T-helper 17 cell (primary cell): ENCODE measurements around the gene IQCH. TPM values are rescaled to one million over a fixed set of nuclear protein-coding genes. Genes with fewer than 3 reads are reported as not detected.

Experiments
- ATAC-seq: fragments of 150-1000 bp; cut with Tn5 transposase; 2 replicates; pipeline ENCODE4 v1.10.0; 2021; ENCODE audit warnings: mild to moderate bottlenecking, moderate library complexity
- DNase-seq, 3 donors: peaks; one replicate each; pipeline versions ENCODE4 v3.0.0 to v3.0.0-alpha.2; 2020 to 2021
- H3K9me3 ChIP-seq: one replicate; pipeline ENCODE4 v1.7.0; 2013; ENCODE audit warnings: low read length, mild to moderate bottlenecking; ENCODE audit not compliant: control insufficient read depth, poor library complexity, severe bottlenecking
- H3K27ac Mint-ChIP-seq: one replicate; pipeline ENCODE4 v1.8.0; 2022; ENCODE audit warnings: mild to moderate bottlenecking, moderate library complexity, mixed read lengths
- H3K27me3 Mint-ChIP-seq: one replicate; pipeline ENCODE4 v1.8.0; 2022; ENCODE audit warnings: mixed read lengths
- H3K36me3 Mint-ChIP-seq: one replicate; pipeline ENCODE4 v1.8.0; 2022; ENCODE audit warnings: low read depth, mixed read lengths
- H3K4me1 Mint-ChIP-seq: one replicate; pipeline ENCODE4 v1.8.0; 2022; ENCODE audit warnings: mild to moderate bottlenecking, mixed read lengths
- H3K4me3 Mint-ChIP-seq: one replicate; pipeline ENCODE4 v1.8.0; 2022; ENCODE audit warnings: mild to moderate bottlenecking, moderate library complexity, mixed read lengths
- total RNA-seq, 4 donors: library from RNA in 2 of 4; stranded (reverse) in 2 of 4; gene quantifications; one replicate each; pipeline ENCODE4 v1.2.3 and lab custom pipeline; 2022 to 2026

IQCH gene
- total RNA-seq, 2 donors from 2014 or later = 0.70 to 1.2 TPM

DNA sequence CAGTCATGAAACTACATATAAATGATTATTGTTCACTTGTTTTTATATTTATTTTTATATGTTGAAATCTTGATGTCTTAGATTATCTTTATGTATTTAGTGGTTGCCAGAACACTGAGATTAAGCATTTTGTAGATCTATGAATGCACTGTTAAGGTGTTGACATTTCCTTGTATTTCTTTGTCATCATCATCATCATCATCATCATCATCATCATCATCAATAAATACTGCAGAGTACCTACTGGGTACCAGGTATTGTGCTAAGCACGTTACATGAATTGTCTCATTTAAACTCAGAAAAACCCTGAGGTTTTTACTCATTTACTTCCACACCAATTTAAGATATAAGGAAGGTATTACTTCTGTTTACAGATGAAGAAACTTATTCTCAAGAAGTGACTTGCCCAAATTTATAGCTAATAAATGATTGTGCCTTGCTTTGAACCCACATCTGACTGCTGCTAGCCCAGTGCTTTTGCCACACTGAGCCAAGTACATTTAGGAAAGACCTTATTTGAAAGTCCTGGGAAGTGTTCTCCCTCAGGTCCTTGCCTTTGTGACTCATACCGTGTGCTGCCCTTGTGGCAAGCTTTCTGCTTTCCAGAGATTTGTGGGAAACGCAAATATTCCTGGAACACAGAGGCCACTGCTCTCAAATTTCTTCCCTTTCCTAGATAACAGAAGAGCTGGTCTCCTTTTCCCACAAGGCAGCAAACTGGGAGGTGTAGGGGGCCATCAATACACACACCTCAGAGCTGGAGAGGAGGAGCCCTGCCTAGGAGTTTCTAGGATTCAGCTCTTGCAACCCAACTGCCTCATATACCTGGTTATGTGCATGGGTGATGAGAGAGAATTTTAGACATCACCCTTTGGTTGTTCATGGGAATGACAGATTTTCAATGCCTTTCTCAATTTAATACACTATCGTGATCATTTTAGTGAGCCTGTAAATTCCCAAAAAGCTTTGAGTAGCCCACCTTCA lies 150.9 kb downstream of the IQCH start:
- peaks cover 13% of the 10 kb centered on the region for H3K27me3 Mint-ChIP-seq

GRCh38 chr15:67406257-67406861 lies 151.8 kb downstream of the IQCH start:
- no peak overlapping the region for H3K4me3 Mint-ChIP-seq
- H3K36me3 Mint-ChIP-seq = no peaks in the 10 kb centered on the region
- DNase-seq = no peak

More for the DNA sequence above, 150.9 kb downstream of the IQCH start:
- no peak overlapping the region for H3K27ac Mint-ChIP-seq
- DNase-seq = no peak
- H3K4me1 Mint-ChIP-seq = no peaks in the 10 kb centered on the region
- H3K4me3 Mint-ChIP-seq = no peak overlapping the region
- H3K36me3 Mint-ChIP-seq = no peaks in the 10 kb centered on the region
- H3K9me3 ChIP-seq = no peaks in the 10 kb centered on the region
- ATAC-seq = no peak

DNA sequence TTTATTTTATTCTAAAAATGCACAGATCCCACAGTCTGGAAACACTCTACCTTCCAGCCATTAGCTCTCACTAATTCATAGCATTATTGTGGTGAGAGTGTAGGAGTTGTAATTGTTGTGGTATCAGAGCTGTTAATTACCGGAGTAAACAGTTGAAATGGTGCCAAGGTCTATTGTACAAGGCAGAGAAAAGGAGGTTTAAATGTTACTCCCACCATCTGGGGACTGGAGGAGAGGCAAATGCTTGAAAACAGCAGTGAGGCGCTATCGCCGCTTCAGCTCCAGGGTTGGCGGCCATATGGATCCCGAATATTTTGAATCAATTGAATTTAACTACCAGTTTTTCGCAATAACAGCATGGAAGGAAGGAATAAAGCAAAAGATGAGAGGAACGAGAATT lies 153.2 kb downstream of the IQCH start:
- peaks cover 13% of the 10 kb centered on the region for H3K27me3 Mint-ChIP-seq
- no peak for ATAC-seq
- H3K27ac Mint-ChIP-seq = no peak overlapping the region
- no peaks in the 10 kb centered on the region for H3K9me3 ChIP-seq
- H3K4me1 Mint-ChIP-seq = no peaks in the 10 kb centered on the region
- no peak overlapping the region for H3K4me3 Mint-ChIP-seq
- no peaks in the 10 kb centered on the region for H3K36me3 Mint-ChIP-seq
- no peak for DNase-seq

More at GRCh38 chr15:67406257-67406861, 151.8 kb downstream of the IQCH start:
- Mint-ChIP-seq H3K27ac (no peak overlapping the region), H3K27me3 (peaks cover 13% of the 10 kb centered on the region), H3K4me1 (no peaks in the 10 kb centered on the region)
- no peak for ATAC-seq
- H3K9me3 ChIP-seq = no peaks in the 10 kb centered on the region

GRCh38 chr15:67409175-67409574 lies 154.6 kb downstream of the IQCH start:
- Mint-ChIP-seq H3K27ac (no peak overlapping the region), H3K36me3 (no peaks in the 10 kb centered on the region), H3K4me3 (no peak overlapping the region), H3K4me1 (no peaks in the 10 kb centered on the region), H3K27me3 (peaks cover 12% of the 10 kb centered on the region)
- H3K9me3 ChIP-seq = no peaks in the 10 kb centered on the region
- ATAC-seq (no peak), DNase-seq (no peak)

DNA sequence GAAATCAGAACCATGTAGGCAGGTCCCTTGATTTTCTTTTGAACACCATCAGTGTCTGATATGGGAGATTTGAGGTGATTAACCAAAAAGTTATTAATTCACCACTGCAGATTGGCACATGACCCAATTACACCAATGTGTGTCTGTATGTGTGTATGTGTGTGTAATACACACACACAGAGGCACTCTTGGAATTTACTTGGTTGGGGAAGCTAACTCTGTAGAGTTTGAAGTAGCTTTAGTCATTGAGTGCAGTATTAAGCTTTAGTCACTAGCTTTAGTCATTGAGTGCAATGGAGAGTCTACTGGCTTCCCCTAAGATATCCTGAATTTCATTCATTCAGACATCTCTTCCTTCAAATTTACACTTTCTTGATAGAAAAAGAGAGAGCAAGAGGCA lies 156.9 kb downstream of the IQCH start:
- ATAC-seq (no peak), DNase-seq (no peak)
- no peaks in the 10 kb centered on the region for H3K9me3 ChIP-seq
- Mint-ChIP-seq H3K27me3 (peaks cover 12% of the 10 kb centered on the region), H3K36me3 (no peaks in the 10 kb centered on the region), H3K27ac (no peak overlapping the region), H3K4me1 (no peaks in the 10 kb centered on the region), H3K4me3 (no peak overlapping the region)

DNA sequence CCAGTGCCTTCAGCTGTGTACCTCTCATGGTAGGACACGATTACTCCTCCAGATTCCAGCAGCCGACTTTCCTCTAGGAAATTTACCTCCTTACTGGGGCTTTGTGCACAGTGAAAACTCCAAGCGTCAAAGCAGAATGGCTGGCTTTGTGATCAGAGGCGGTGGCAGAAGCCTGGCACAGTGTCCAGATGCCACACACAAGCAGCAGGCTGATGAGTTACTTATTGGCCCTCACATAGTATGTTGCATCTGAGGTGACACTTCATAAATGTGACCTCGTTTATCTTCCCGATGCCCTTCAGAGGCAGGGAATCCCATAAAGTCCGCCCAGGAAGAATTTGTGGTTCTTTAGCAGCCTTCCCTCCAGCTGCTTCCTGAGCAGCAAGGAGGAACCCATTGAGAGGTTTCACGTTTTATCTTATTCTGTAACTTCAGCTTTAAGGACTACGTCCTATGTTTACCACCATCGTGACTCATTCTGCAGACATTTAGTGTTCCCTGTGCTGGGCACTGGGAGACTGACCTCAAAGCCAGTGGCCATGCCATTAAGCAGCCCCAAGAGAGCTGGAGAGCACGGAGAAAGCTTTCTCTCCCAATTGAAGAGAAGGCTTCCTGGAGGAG lies 159.3 kb downstream of the IQCH start:
- no peak overlapping the region for H3K4me3 Mint-ChIP-seq
- no peaks in the 10 kb centered on the region for H3K4me1 Mint-ChIP-seq
- peaks cover 12% of the 10 kb centered on the region for H3K27me3 Mint-ChIP-seq
- ATAC-seq = no peak
- DNase-seq = no peak
- no peaks in the 10 kb centered on the region for H3K36me3 Mint-ChIP-seq
- no peak overlapping the region for H3K27ac Mint-ChIP-seq
- no peaks in the 10 kb centered on the region for H3K9me3 ChIP-seq

GRCh38 chr15:67415181-67415580 lies 160.6 kb downstream of the IQCH start:
- Mint-ChIP-seq H3K4me3 (no peak overlapping the region), H3K4me1 (no peaks in the 10 kb centered on the region), H3K36me3 (no peaks in the 10 kb centered on the region), H3K27me3 (peaks cover 12% of the 10 kb centered on the region), H3K27ac (no peak overlapping the region)
- DNase-seq = no peak
- no peak for ATAC-seq
- no peaks in the 10 kb centered on the region for H3K9me3 ChIP-seq

- no peak for DNase-seq
- Mint-ChIP-seq H3K4me3 (no peak overlapping the region), H3K36me3 (no peaks in the 10 kb centered on the region), H3K4me1 (no peaks in the 10 kb centered on the region), H3K27ac (no peak overlapping the region), H3K27me3 (peaks cover 12% of the 10 kb centered on the region)
- H3K9me3 ChIP-seq = no peaks in the 10 kb centered on the region
- ATAC-seq = no peak
Observed at GRCh38 chr15:67416891-67417290, 162.3 kb downstream of the IQCH start.

GRCh38 chr15:67419705-67420104 lies 165.1 kb downstream of the IQCH start:
- no peaks in the 10 kb centered on the region for H3K9me3 ChIP-seq
- no peaks in the 10 kb centered on the region for H3K4me1 Mint-ChIP-seq
- DNase-seq (no peak), ATAC-seq (no peak)
- H3K36me3 Mint-ChIP-seq = peaks cover 3% of the 10 kb centered on the region
- no peak overlapping the region for H3K4me3 Mint-ChIP-seq
- no peak overlapping the region for H3K27ac Mint-ChIP-seq
- H3K27me3 Mint-ChIP-seq = peaks cover 3% of the 10 kb centered on the region

- no peaks in the 10 kb centered on the region for H3K27me3 Mint-ChIP-seq
- H3K36me3 Mint-ChIP-seq = peaks cover 3% of the 10 kb centered on the region
- H3K9me3 ChIP-seq = no peaks in the 10 kb centered on the region
- no peaks in the 10 kb centered on the region for H3K4me1 Mint-ChIP-seq
- DNase-seq = no peak
- no peak overlapping the region for H3K4me3 Mint-ChIP-seq
- H3K27ac Mint-ChIP-seq = no peak overlapping the region
- ATAC-seq = no peak
Observed at GRCh38 chr15:67420137-67420536, 165.6 kb downstream of the IQCH start.

GRCh38 chr15:67421105-67421504 lies 166.5 kb downstream of the IQCH start:
- Mint-ChIP-seq H3K27me3 (no peaks in the 10 kb centered on the region), H3K36me3 (peaks cover 3% of the 10 kb centered on the region), H3K4me3 (no peak overlapping the region), H3K4me1 (no peaks in the 10 kb centered on the region), H3K27ac (no peak overlapping the region)
- no peak for ATAC-seq
- DNase-seq = no peak
- H3K9me3 ChIP-seq = no peaks in the 10 kb centered on the region

DNA sequence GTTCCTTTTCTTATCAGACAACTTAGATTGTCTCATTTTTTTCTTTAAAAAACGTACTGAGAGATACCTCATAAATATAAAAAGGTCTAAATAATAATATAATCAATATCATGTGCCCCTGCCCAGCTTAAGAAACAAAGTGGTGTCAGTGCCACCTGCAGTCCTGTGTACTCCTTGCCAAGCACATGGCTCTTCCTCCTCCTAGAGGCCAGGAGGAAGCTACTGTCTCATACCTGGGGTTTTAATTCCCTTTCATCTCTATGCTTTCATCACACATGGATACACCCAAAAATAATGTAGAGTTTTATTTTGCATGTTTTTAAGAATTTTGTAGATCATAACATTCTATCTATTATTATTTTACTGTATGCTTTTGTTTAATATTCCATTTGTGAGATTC lies 167.7 kb downstream of the IQCH start:
- H3K9me3 ChIP-seq = no peaks in the 10 kb centered on the region
- Mint-ChIP-seq H3K27ac (no peak overlapping the region), H3K4me3 (no peak overlapping the region), H3K27me3 (no peaks in the 10 kb centered on the region), H3K36me3 (peaks cover 3% of the 10 kb centered on the region), H3K4me1 (no peaks in the 10 kb centered on the region)
- no peak for DNase-seq
- ATAC-seq = no peak

- no peaks in the 10 kb centered on the region for H3K4me1 Mint-ChIP-seq
- no peak overlapping the region for H3K4me3 Mint-ChIP-seq
- H3K36me3 Mint-ChIP-seq = peaks cover 3% of the 10 kb centered on the region
- H3K27ac Mint-ChIP-seq = no peak overlapping the region
- no peaks in the 10 kb centered on the region for H3K9me3 ChIP-seq
- ATAC-seq = no peak
- no peak for DNase-seq
- H3K27me3 Mint-ChIP-seq = no peaks in the 10 kb centered on the region
Observed at GRCh38 chr15:67433495-67434099, 179.0 kb downstream of the IQCH start.
